ENCODE results near the gene ZNF608. TPM values are rescaled to one million over a fixed set of nuclear protein-coding genes. Genes with fewer than 3 reads are reported as not detected.

The ZNF608 gene
- total and polyA plus RNA-seq, 9 of the 15 experiments (the other 6 are each of a cell fraction or from before 2014, with no cell fraction given) = 0.38 to 1.5 (median 1.00) TPM

- ChIA-PET POLR2A (no interaction called here), CTCF (ENCODE audit: low intra/inter-chr PET ratio) (no interaction called here)
- Histone ChIP-seq H3K9ac (ENCODE audit: insufficient read depth in 1 of 2, low read depth in 2 of 2, low read length in 2 of 2) (no peak overlapping the region), H4K20me1 (replicated peaks; ENCODE audit: control insufficient read depth, insufficient read depth, low read length) (no peaks in the 10 kb centered on the region), H3K4me1 (replicated peaks in 1 of 2; ENCODE audit: control insufficient read depth in 2 of 2, insufficient read depth in 2 of 2, low read length in 2 of 2) (no peaks in the 10 kb centered on the region), H3K27ac (ENCODE audit: extremely low read depth, low read depth, low read length) (no peak overlapping the region), H3K9me3 (replicated peaks; ENCODE audit: control insufficient read depth, insufficient read depth, low read depth, low read length) (no peaks in the 10 kb centered on the region), H3K9me1 (ENCODE audit: control insufficient read depth, insufficient read depth, low read length) (no peaks in the 10 kb centered on the region), H2AFZ (ENCODE audit: low read depth, low read length) (no peak overlapping the region), H3K36me3 (ENCODE audit: control insufficient read depth, insufficient read depth, low read length) (no peaks in the 10 kb centered on the region), H3K4me2 (ENCODE audit: insufficient read depth, low read length) (no peak overlapping the region), H3K79me2 (ENCODE audit: control insufficient read depth, insufficient read depth, low read length) (no peaks in the 10 kb centered on the region), H3K4me3 (no peak overlapping the region), H3K27me3 (ENCODE audit: control insufficient read depth in 2 of 2, insufficient read depth in 2 of 2, low read length in 2 of 2) (no peaks in the 10 kb centered on the region)
- no peak for FAIRE-seq
- no peak for DNase-seq (ENCODE audit: extremely low read depth in 1 of 4, low spot score in 3 of 4)
- BruUV-seq (replicated peaks) = no TSS peak
- WGBS (ENCODE audit: insufficient coverage, low coverage, missing lambda C conversion rate) = 38% methylated on average over 7 of the region's 7 CpGs
- in situ Hi-C loops (cut with MboI) (no loop called here), intact Hi-C loops (cut with micrococcal nuclease) (no loop called here)
- no peak for TF ChIP-seq CHD7 (IDR thresholded peaks at IDR 0.05; ENCODE audit: low read depth, low read length)
- ATAC-seq = no peak
Measured at GRCh38 chr5:124696898-124697297, 49.5 kb downstream of the ZNF608 start.
